HG03175 (cell line): ENCODE data around the gene METTL21C.

ENCODE experiments used
- ATAC-seq: cut with Tn5 transposase; IDR thresholded peaks from one replicate; pipeline ENCODE4 v1.9.1; 2021; ENCODE audit warnings: mild to moderate bottlenecking, moderate library complexity; ENCODE audit not compliant: unreplicated experiment

Gene METTL21C

GRCh38 chr13:102667911-102668310 lies 26.9 kb downstream of the METTL21C start:
- ATAC-seq: no peak

GRCh38 chr13:102667023-102667422 lies 27.8 kb downstream of the METTL21C start:
- no peak for ATAC-seq

GRCh38 chr13:102659168-102659713 lies 35.6 kb downstream of the METTL21C start:
- ATAC-seq: no peak

- ATAC-seq: no peak
These were observed 36.2 kb downstream of the METTL21C start for GRCh38 chr13:102658660-102659059.

GRCh38 chr13:102657630-102658029 lies 37.2 kb downstream of the METTL21C start:
- no peak for ATAC-seq

- ATAC-seq: no peak
These were observed 40.1 kb downstream of the METTL21C start for GRCh38 chr13:102654756-102655155.

- no peak for ATAC-seq
These were observed 43.0 kb downstream of the METTL21C start for GRCh38 chr13:102651892-102652291.

GRCh38 chr13:102651392-102651791 lies 43.5 kb downstream of the METTL21C start:
- no peak for ATAC-seq

- no peak for ATAC-seq
These were observed 44.4 kb downstream of the METTL21C start for GRCh38 chr13:102650444-102650843.

- no peak for ATAC-seq
These were observed 46.8 kb downstream of the METTL21C start for GRCh38 chr13:102648046-102648445.

GRCh38 chr13:102645701-102646100 lies 49.1 kb downstream of the METTL21C start:
- no peak for ATAC-seq

GRCh38 chr13:102643656-102644055 lies 51.2 kb downstream of the METTL21C start:
- ATAC-seq: no peak

GRCh38 chr13:102642475-102642874 lies 52.4 kb downstream of the METTL21C start:
- no peak for ATAC-seq

GRCh38 chr13:102642029-102642428 lies 52.8 kb downstream of the METTL21C start:
- ATAC-seq: no peak

- ATAC-seq: no peak
These were observed 56.1 kb downstream of the METTL21C start for GRCh38 chr13:102638741-102639140.
